ENCODE measurements around the gene ANXA11. TPM values are rescaled to one million over a fixed set of nuclear protein-coding genes. Genes with fewer than 3 reads are reported as not detected.

ANXA11 gene
- total and polyA plus RNA-seq, 2 of the 4 experiments (the other 2 are of a cell fraction): 39.4 to 109 TPM

- DNase-seq: no peak
- Histone ChIP-seq H2AFZ (replicated peaks; ENCODE audit: low read length, poor library complexity) (no peak overlapping the region), H4K91ac (ENCODE audit: insufficient read depth, low read depth, low read length) (no peak overlapping the region), H2BK20ac (ENCODE audit: low read depth, low read length) (no peak overlapping the region), H3K4me3 (ENCODE audit: insufficient read depth, low read depth, low read length) (no peak overlapping the region), H3K27ac (ENCODE audit: insufficient read depth, low read length) (no peak overlapping the region), H2AK9ac (replicated peaks; ENCODE audit: low read depth, low read length, poor library complexity) (no peak overlapping the region), H2BK5ac (ENCODE audit: low read depth, low read length, poor library complexity, severe bottlenecking) (no peak overlapping the region), H3K56ac (ENCODE audit: extremely low read depth, insufficient read depth, low read length) (no peak overlapping the region), H3K4ac (ENCODE audit: low read depth, low read length) (no peak overlapping the region), H3K4me1 (ENCODE audit: control insufficient read depth, insufficient read depth, low read length) (peaks cover 10% of the 10 kb centered on the region), H2BK120ac (ENCODE audit: low read depth, low read length) (no peak overlapping the region), H3K23ac (ENCODE audit: low read depth, low read length) (no peak overlapping the region), H4K8ac (ENCODE audit: low read depth in 2 of 2, low read length in 2 of 2) (no peak overlapping the region), H4K20me1 (ENCODE audit: insufficient read depth, low read length) (peaks cover 54% of the 10 kb centered on the region), H3K14ac (replicated peaks; ENCODE audit: low read depth, low read length) (no peak overlapping the region), H3K36me3 (ENCODE audit: control insufficient read depth, insufficient read depth, low read length) (peaks cover 38% of the 10 kb centered on the region), H3K9ac (ENCODE audit: low read depth, low read length) (no peak overlapping the region), H3K9me3 (ENCODE audit: control insufficient read depth, insufficient read depth, low read length) (no peaks in the 10 kb centered on the region), H3K9me1 (ENCODE audit: insufficient read depth, low read length) (peaks cover 24% of the 10 kb centered on the region), H4K5ac (ENCODE audit: low read depth, low read length) (no peak overlapping the region), H3K79me1 (ENCODE audit: low read depth in 1 of 2, low read length in 2 of 2) (peaks cover 34 to 94% of the 10 kb centered on the region in 2 experiments), H3K4me2 (ENCODE audit: low read depth, low read length) (no peak overlapping the region), H3K27me3 (ENCODE audit: control insufficient read depth, insufficient read depth, low read length) (no peaks in the 10 kb centered on the region), H2BK15ac (ENCODE audit: low read depth, low read length) (no peak overlapping the region), H2AK5ac (ENCODE audit: low read depth, low read length) (no peak overlapping the region), H3K18ac (ENCODE audit: low read depth, low read length) (no peak overlapping the region)
- 80% methylated on average over 5 of the region's 5 CpGs; no CpG with 5 or more reads in 1 of the 2 experiments for WGBS, 2 experiments (ENCODE audit: extremely low coverage in 2 of 2, insufficient read length in 1 of 2)
- in situ Hi-C loops (cut with MboI; ENCODE audit: low sequenced_read_pairs): loop anchor here (25.0 kb wide), 1 partner anchor 289 kb away; the partner anchor contains the start of gene TSPAN14
- dilution Hi-C loops (cut with HindIII; ENCODE audit: low sequenced_read_pairs, unreplicated experiment): no loop called here
- intact Hi-C loops (cut with micrococcal nuclease): no loop called here
- TF ChIP-seq RFX5 (IDR thresholded peaks at IDR 0.05; ENCODE audit: low read depth, low read length): no peak
- no peak for TF ChIP-seq CTCF (conservative IDR thresholded peaks at IDR 0.05; ENCODE audit: low read depth, low read length)
- TF ChIP-seq SMC3 (IDR thresholded peaks at IDR 0.05; ENCODE audit: low read depth, low read length): no peak
- TF ChIP-seq RAD21 (IDR thresholded peaks at IDR 0.05; ENCODE audit: low read length): no peak
- TF ChIP-seq RCOR1 (IDR thresholded peaks at IDR 0.05; ENCODE audit: insufficient replicate concordance, low read length): no peak
- TF ChIP-seq CHD1 (IDR thresholded peaks at IDR 0.05; ENCODE audit: low read depth, low read length): no peak
- no peak for TF ChIP-seq BHLHE40 (IDR thresholded peaks at IDR 0.05; ENCODE audit: low read depth, low read length)
- no peak for TF ChIP-seq POLR2A (IDR thresholded peaks at IDR 0.05; ENCODE audit: low read depth, low read length)
- no peak for TF ChIP-seq MXI1 (IDR thresholded peaks at IDR 0.05; ENCODE audit: borderline replicate concordance, low read depth, low read length)
- TF ChIP-seq FOS (IDR thresholded peaks at IDR 0.05; ENCODE audit: low read depth, low read length): no peak
- no peak for TF ChIP-seq ELK1 (IDR thresholded peaks at IDR 0.05; ENCODE audit: borderline replicate concordance, low read depth, low read length)
- TF ChIP-seq USF2 (IDR thresholded peaks at IDR 0.05; ENCODE audit: low read depth, low read length): no peak
- TF ChIP-seq MAFK (IDR thresholded peaks at IDR 0.05; ENCODE audit: low read depth, low read length): no peak
- no peak for TF ChIP-seq CEBPB (IDR thresholded peaks at IDR 0.05; ENCODE audit: low read depth, low read length)
- no peak for TF ChIP-seq NFE2L2 (IDR thresholded peaks at IDR 0.05; ENCODE audit: low read depth, low read length)
- BruUV-seq (replicated peaks): no TSS peak
- POLR2A ChIA-PET (ENCODE audit: unreplicated experiment): no interaction called here
- CTCF ChIA-PET: no interaction called here
- no peak for ATAC-seq (ENCODE audit: low read depth)
Measured at GRCh38 chr10:80172896-80173295, 32.4 kb downstream of the ANXA11 start.
